ENCODE results near the gene PTPRT. TPM values are rescaled to one million over a fixed set of nuclear protein-coding genes. Genes with fewer than 3 reads are reported as not detected.

The PTPRT gene
- total and polyA plus RNA-seq, 2 of the 13 experiments (the other 11 are each of a cell fraction or from before 2014, with no cell fraction given) = under 0.01 to 0.09 TPM

GRCh38 chr20:42837456-42837855 lies 352.2 kb downstream of the PTPRT start:
- TF ChIP-seq ZNF496 (CRISPR knock-in tag; IDR thresholded peaks at IDR 0.05; ENCODE audit: insufficient replicate concordance) (no peak), ZNF574 (CRISPR knock-in tag; IDR thresholded peaks at IDR 0.05) (no peak), ZNF720 (CRISPR knock-in tag; IDR thresholded peaks at IDR 0.05) (no peak), ZNF253 (CRISPR knock-in tag; IDR thresholded peaks at IDR 0.05; ENCODE audit: borderline replicate concordance) (no peak), ZNF510 (CRISPR knock-in tag; IDR thresholded peaks at IDR 0.05; ENCODE audit: low read depth) (no peak), ZNF605 (CRISPR knock-in tag; IDR thresholded peaks at IDR 0.05) (no peak), FOXM1 (CRISPR knock-in tag; IDR thresholded peaks at IDR 0.05) (no peak), HIC2 (CRISPR knock-in tag; IDR thresholded peaks at IDR 0.05; ENCODE audit: low read depth) (no peak)
- no peak overlapping the region for H2AFZ ChIP-seq (ENCODE audit: low read length)
- peaks cover 52% of the 10 kb centered on the region for H3K9me3 ChIP-seq (ENCODE audit: low read length)
- in situ Hi-C loops (cut with HindIII; ENCODE audit: extremely low pct_ligation_motif_present, low pct_unique_long_range_greater_than_20kb) (no loop called here), intact Hi-C loops (cut with micrococcal nuclease; ENCODE audit: unreplicated experiment) (no loop called here)
- DNase-seq (ENCODE audit: low spot score) (no peak), FAIRE-seq (no peak), ATAC-seq (no peak)
- H3K4me3 ChIP-seq (replicated peaks in 1 of 3; ENCODE audit: insufficient read depth in 1 of 3, low read depth in 2 of 3, low read length in 3 of 3) = no peak overlapping the region
- H3K36me3 ChIP-seq (replicated peaks in 1 of 2; ENCODE audit: control insufficient read depth in 1 of 2, insufficient read depth in 2 of 2, low read length in 2 of 2) = no peaks in the 10 kb centered on the region
- CTCF ChIA-PET (ENCODE audit: low intra/inter-chr PET ratio, low total read pairs) = no interaction called here
- BruUV-seq (replicated peaks) = no TSS peak
- no peaks in the 10 kb centered on the region for H3K27me3 ChIP-seq (ENCODE audit: control insufficient read depth in 1 of 2, insufficient read depth in 2 of 2, low read length in 2 of 2)
- no peaks in the 10 kb centered on the region for H3K4me1 ChIP-seq (ENCODE audit: insufficient read depth, low read length)
- no peak overlapping the region for H3K27ac ChIP-seq (ENCODE audit: extremely low read length, insufficient read depth, low read length)
- 0% methylated on average over 3 of the region's 3 CpGs for WGBS (ENCODE audit: low lambda C conversion rate)
- H4K20me1 ChIP-seq (ENCODE audit: insufficient read depth, low read length) = no peaks in the 10 kb centered on the region
- POLR2A ChIA-PET = no interaction called here
- no peak overlapping the region for H3K4me2 ChIP-seq (ENCODE audit: low read depth, low read length)
- H3K9ac ChIP-seq (ENCODE audit: insufficient read depth, low read depth, low read length) = no peak overlapping the region
- no peaks in the 10 kb centered on the region for H3K79me2 ChIP-seq (ENCODE audit: insufficient read depth, low read length)
